ENCODE measurements around the gene AP2M1.

- TF ChIP-seq, protein P1, sequence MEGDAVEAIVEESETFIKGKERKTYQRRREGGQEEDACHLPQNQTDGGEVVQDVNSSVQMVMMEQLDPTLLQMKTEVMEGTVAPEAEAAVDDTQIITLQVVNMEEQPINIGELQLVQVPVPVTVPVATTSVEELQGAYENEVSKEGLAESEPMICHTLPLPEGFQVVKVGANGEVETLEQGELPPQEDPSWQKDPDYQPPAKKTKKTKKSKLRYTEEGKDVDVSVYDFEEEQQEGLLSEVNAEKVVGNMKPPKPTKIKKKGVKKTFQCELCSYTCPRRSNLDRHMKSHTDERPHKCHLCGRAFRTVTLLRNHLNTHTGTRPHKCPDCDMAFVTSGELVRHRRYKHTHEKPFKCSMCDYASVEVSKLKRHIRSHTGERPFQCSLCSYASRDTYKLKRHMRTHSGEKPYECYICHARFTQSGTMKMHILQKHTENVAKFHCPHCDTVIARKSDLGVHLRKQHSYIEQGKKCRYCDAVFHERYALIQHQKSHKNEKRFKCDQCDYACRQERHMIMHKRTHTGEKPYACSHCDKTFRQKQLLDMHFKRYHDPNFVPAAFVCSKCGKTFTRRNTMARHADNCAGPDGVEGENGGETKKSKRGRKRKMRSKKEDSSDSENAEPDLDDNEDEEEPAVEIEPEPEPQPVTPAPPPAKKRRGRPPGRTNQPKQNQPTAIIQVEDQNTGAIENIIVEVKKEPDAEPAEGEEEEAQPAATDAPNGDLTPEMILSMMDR (IDR thresholded peaks at IDR 0.05): peak in 3 of 7 experiments; percentile 15 to 43 (median 36)
- TF ChIP-seq EP300 (IDR thresholded peaks at IDR 0.05): no peak
- TF ChIP-seq POLR2AphosphoS5 (IDR thresholded peaks at IDR 0.05): peak; percentile 92 to 98 (median 94)
These were observed 39.3 kb upstream of the AP2M1 start, which contains the start of gene EIF2B5 for GRCh38 chr3:184135149-184135910.

All from stomach (tissue), 4 donors.